ENCODE results near the gene IL11. TPM values are rescaled to one million over a fixed set of nuclear protein-coding genes. Genes with fewer than 3 reads are reported as not detected.
A peak's percentile ranks its signal among the peaks of the same experiment; 100 is the strongest.

The IL11 gene
- total RNA-seq, 1 donor from 2014 or later, result 183 TPM

DNA sequence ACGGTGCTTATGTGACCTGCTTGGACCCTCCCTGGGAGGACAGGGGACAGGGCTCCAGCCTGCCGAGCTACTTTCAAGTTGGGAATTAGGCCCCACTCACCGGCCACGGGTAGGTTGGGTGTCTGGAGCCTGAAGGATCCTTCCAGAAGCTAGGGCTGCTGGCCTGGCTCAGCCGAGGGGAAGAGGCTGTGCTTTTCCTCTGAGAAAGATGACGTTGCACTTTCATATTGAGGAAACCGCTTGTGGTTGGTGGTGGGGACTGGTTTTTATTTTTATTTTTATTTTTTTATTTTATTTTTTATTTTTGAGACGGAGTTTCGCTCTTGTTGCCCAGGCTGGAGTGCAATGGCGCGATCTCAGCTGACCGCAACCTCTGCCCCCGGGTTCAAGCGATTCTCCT lies 45.1 kb downstream of the IL11 start, which contains the start of gene TMEM150B:
TSS of gene TMEM150B (minus strand) at position 170 of the 400 bp plus-strand sequence. CDS start 4,305 bp downstream, outside the sequence.
- Mint-ChIP-seq H3K4me1 (ENCODE audit: low read depth, unreplicated experiment) (peaks cover 1% of the 10 kb centered on the region), H3K36me3 (ENCODE audit: low read depth, unreplicated experiment) (no peaks in the 10 kb centered on the region), H3K27ac (ENCODE audit: unreplicated experiment) (no peak within 1 kb of the TSS), H3K27me3 (ENCODE audit: low read depth, unreplicated experiment) (peaks cover 18% of the 10 kb centered on the region), H3K9me3 (ENCODE audit: unreplicated experiment) (peaks cover 2% of the 10 kb centered on the region), H3K4me3 (ENCODE audit: unreplicated experiment) (no peak within 1 kb of the TSS)
- Histone ChIP-seq H3K4me2 (ENCODE audit: low read length) (no peak within 1 kb of the TSS), H3K27me3 (ENCODE audit: insufficient read depth, low read length) (no peaks in the 10 kb centered on the region), H3K9ac (ENCODE audit: low read length) (no peak within 1 kb of the TSS), H3K9me3 (ENCODE audit: insufficient read depth, low read depth, low read length) (no peaks in the 10 kb centered on the region), H3K79me2 (ENCODE audit: insufficient read depth, low read length) (no peaks in the 10 kb centered on the region), H4K20me1 (ENCODE audit: insufficient read depth, low read length) (no peaks in the 10 kb centered on the region), H3K27ac (ENCODE audit: low read depth, low read length) (no peak within 1 kb of the TSS), H2AFZ (ENCODE audit: low read depth, low read length) (no peak within 1 kb of the TSS), H3K4me3 (ENCODE audit: insufficient read depth, low read depth, low read length) (no peak within 1 kb of the TSS), H3K36me3 (ENCODE audit: insufficient read depth, low read length) (no peaks in the 10 kb centered on the region), H3K4me1 (ENCODE audit: insufficient read depth, low read length) (peaks cover 5% of the 10 kb centered on the region)
- FAIRE-seq (no peak), DNase-seq (ENCODE audit: low read depth) (no peak)
- TF ChIP-seq, protein P1, sequence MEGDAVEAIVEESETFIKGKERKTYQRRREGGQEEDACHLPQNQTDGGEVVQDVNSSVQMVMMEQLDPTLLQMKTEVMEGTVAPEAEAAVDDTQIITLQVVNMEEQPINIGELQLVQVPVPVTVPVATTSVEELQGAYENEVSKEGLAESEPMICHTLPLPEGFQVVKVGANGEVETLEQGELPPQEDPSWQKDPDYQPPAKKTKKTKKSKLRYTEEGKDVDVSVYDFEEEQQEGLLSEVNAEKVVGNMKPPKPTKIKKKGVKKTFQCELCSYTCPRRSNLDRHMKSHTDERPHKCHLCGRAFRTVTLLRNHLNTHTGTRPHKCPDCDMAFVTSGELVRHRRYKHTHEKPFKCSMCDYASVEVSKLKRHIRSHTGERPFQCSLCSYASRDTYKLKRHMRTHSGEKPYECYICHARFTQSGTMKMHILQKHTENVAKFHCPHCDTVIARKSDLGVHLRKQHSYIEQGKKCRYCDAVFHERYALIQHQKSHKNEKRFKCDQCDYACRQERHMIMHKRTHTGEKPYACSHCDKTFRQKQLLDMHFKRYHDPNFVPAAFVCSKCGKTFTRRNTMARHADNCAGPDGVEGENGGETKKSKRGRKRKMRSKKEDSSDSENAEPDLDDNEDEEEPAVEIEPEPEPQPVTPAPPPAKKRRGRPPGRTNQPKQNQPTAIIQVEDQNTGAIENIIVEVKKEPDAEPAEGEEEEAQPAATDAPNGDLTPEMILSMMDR (IDR thresholded peaks at IDR 0.05; ENCODE audit: insufficient read depth, low read depth, low read length), result no peak
- no peak for TF ChIP-seq EZH2 (IDR thresholded peaks at IDR 0.05; ENCODE audit: insufficient read depth, low read length)

DNA sequence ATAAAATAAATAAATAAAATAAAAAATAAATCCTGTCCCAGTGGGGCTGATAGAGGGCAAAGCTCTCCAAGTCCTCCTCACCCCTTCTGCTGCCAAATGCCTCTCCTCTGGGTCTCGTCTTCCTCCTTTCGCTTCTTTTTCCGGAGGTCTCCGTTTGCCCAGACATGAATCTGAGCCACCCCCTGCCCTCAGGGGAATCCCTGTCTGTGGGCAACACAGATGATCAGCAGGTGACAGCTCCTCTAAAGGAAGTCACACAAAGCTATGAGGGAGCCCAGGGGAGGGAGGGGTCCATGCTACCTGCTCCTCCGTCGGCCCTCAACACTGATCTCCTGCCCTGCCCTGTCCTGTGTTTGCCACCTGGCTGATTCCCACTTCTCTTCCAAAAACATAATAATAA lies 45.6 kb downstream of the IL11 start:
- Histone ChIP-seq H3K27me3 (ENCODE audit: insufficient read depth, low read length) (no peaks in the 10 kb centered on the region), H3K27ac (ENCODE audit: low read depth, low read length) (no peak overlapping the region), H3K4me2 (ENCODE audit: low read length) (no peak overlapping the region), H4K20me1 (ENCODE audit: insufficient read depth, low read length) (no peaks in the 10 kb centered on the region), H3K9ac (ENCODE audit: low read length) (no peak overlapping the region), H3K4me3 (ENCODE audit: insufficient read depth, low read depth, low read length) (no peak overlapping the region), H3K36me3 (ENCODE audit: insufficient read depth, low read length) (no peaks in the 10 kb centered on the region), H3K4me1 (ENCODE audit: insufficient read depth, low read length) (peaks cover 5% of the 10 kb centered on the region), H2AFZ (ENCODE audit: low read depth, low read length) (no peak overlapping the region), H3K79me2 (ENCODE audit: insufficient read depth, low read length) (no peaks in the 10 kb centered on the region), H3K9me3 (ENCODE audit: insufficient read depth, low read depth, low read length) (no peaks in the 10 kb centered on the region)
- no peaks in the 10 kb centered on the region for H3K36me3 Mint-ChIP-seq (ENCODE audit: low read depth, unreplicated experiment)
- H3K9me3 Mint-ChIP-seq (ENCODE audit: unreplicated experiment), result peaks cover 2% of the 10 kb centered on the region
- peaks cover 1% of the 10 kb centered on the region for H3K4me1 Mint-ChIP-seq (ENCODE audit: low read depth, unreplicated experiment)
- DNase-seq (ENCODE audit: low read depth), result no peak
- FAIRE-seq, result no peak
- H3K4me3 Mint-ChIP-seq (ENCODE audit: unreplicated experiment), result no peak overlapping the region
- H3K27ac Mint-ChIP-seq (ENCODE audit: unreplicated experiment), result no peak overlapping the region
- TF ChIP-seq, protein P1 (IDR thresholded peaks at IDR 0.05; ENCODE audit: insufficient read depth, low read depth, low read length), result no peak
- TF ChIP-seq EZH2 (IDR thresholded peaks at IDR 0.05; ENCODE audit: insufficient read depth, low read length), result no peak
- H3K27me3 Mint-ChIP-seq (ENCODE audit: low read depth, unreplicated experiment), result peaks cover 22% of the 10 kb centered on the region

DNA sequence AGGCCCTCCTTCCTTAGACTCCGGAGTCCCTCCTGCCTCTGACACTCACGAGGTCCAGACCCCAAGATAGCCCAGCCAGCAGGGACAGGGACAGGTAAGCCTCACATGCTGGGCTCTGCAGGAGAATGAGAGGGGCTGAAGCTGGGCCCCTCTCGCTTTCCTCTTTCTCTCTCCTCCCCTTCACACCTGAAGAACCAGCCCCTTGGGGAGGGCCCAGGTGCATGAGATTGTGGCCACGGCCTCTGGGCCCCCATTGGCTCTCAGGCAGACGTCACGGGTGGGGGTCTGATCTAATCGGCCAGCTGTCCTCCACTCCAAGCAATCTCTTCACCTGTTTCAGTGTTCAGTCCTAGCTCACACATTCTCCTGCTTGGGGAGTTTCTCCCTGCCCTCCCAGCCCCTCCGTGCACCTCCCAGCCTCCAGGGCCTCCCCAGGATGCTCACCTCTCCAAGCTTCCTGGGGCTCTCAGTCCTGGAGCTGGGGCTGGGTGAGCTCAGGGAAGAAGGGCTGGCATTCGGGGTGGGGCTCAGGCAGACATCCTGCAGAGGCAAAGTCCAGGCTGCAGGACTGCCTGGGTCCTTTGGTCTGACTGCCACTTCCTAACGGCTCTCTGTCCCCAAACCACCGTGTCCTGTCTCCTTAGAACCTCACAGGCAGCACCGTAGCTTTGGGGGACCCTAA lies 47.9 kb downstream of the IL11 start:
- no peaks in the 10 kb centered on the region for H3K27me3 ChIP-seq (ENCODE audit: insufficient read depth, low read length)
- no peak overlapping the region for H3K27ac ChIP-seq (ENCODE audit: low read depth, low read length)
- FAIRE-seq, result no peak
- H3K79me2 ChIP-seq (ENCODE audit: insufficient read depth, low read length), result no peaks in the 10 kb centered on the region
- Mint-ChIP-seq H3K9me3 (ENCODE audit: unreplicated experiment) (no peaks in the 10 kb centered on the region), H3K36me3 (ENCODE audit: low read depth, unreplicated experiment) (no peaks in the 10 kb centered on the region), H3K4me1 (ENCODE audit: low read depth, unreplicated experiment) (peaks cover 1% of the 10 kb centered on the region), H3K27me3 (ENCODE audit: low read depth, unreplicated experiment) (peaks cover 22% of the 10 kb centered on the region), H3K4me3 (ENCODE audit: unreplicated experiment) (no peak overlapping the region), H3K27ac (ENCODE audit: unreplicated experiment) (peak overlapping the region; percentile 62)
- no peak overlapping the region for H3K4me2 ChIP-seq (ENCODE audit: low read length)
- DNase-seq (ENCODE audit: low read depth), result no peak
- no peaks in the 10 kb centered on the region for H3K9me3 ChIP-seq (ENCODE audit: insufficient read depth, low read depth, low read length)
- H3K36me3 ChIP-seq (ENCODE audit: insufficient read depth, low read length), result no peaks in the 10 kb centered on the region
- peaks cover under 1% of the 10 kb centered on the region for H3K4me1 ChIP-seq (ENCODE audit: insufficient read depth, low read length)
- H4K20me1 ChIP-seq (ENCODE audit: insufficient read depth, low read length), result no peaks in the 10 kb centered on the region
- TF ChIP-seq, protein P1 (IDR thresholded peaks at IDR 0.05; ENCODE audit: insufficient read depth, low read depth, low read length), result no peak
- TF ChIP-seq EZH2 (IDR thresholded peaks at IDR 0.05; ENCODE audit: insufficient read depth, low read length), result no peak
- H3K9ac ChIP-seq (ENCODE audit: low read length), result no peak overlapping the region
- H2AFZ ChIP-seq (ENCODE audit: low read depth, low read length), result no peak overlapping the region
- H3K4me3 ChIP-seq (ENCODE audit: insufficient read depth, low read depth, low read length), result no peak overlapping the region
